ENCODE measurements around the gene WNT6.

The WNT6 gene

DNA sequence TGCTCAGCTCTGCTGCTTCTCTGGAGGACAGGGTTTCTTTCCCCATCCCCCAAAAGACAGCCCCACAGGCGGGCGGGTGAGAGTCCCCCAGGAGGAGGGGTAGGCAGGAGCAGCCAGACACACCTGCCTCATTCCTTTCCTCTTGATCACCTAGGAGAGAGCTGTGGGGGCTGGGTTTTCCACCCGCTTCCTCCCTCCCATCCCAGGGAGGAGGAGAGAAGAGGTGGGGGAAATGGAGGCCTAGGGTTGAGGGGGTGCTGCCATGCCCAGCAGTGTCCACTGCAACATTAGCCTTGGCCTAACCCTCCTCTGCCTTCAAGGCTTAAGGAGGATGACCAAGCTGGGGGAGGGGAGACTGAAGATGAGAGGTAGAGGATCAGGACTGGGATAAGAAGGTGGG lies 35.7 kb downstream of the WNT6 start:
- DNase-seq = no peak

DNA sequence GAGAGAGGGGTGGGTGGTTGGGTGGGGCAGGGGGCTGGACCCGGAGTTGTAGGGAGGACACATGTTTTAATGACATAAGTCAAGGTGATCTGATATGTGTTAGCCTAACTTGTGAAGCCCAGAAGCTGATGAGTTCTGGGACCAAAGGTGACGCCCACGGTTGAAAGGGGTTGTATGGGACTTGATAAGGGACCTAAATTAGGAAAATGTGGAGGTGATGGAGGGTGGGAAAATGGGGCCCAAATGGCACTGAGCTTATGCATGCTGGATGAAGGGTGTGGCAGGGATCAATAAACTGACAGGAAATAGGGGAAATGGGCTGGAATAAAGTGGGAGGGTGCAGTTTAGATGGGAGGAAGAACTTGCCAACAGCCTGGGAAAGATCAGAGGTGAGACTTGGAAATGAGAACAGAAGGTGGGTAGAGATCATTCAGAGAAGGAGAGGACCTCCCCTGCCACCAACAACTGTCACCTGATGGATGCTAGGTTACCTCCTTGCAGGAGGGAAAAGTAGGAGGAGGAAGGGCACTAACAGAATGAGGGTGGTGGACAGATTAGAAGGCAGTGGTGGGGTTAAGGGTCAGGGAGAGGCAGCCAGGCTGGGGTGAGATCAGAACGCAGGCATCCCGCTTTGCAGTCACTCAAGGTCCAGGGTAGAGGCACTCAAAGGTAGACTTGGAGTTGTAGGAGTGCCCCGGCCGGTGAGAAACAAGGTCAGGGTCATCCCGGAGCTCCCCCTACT lies 36.3 kb downstream of the WNT6 start:
- DNase-seq = no peak

DNA sequence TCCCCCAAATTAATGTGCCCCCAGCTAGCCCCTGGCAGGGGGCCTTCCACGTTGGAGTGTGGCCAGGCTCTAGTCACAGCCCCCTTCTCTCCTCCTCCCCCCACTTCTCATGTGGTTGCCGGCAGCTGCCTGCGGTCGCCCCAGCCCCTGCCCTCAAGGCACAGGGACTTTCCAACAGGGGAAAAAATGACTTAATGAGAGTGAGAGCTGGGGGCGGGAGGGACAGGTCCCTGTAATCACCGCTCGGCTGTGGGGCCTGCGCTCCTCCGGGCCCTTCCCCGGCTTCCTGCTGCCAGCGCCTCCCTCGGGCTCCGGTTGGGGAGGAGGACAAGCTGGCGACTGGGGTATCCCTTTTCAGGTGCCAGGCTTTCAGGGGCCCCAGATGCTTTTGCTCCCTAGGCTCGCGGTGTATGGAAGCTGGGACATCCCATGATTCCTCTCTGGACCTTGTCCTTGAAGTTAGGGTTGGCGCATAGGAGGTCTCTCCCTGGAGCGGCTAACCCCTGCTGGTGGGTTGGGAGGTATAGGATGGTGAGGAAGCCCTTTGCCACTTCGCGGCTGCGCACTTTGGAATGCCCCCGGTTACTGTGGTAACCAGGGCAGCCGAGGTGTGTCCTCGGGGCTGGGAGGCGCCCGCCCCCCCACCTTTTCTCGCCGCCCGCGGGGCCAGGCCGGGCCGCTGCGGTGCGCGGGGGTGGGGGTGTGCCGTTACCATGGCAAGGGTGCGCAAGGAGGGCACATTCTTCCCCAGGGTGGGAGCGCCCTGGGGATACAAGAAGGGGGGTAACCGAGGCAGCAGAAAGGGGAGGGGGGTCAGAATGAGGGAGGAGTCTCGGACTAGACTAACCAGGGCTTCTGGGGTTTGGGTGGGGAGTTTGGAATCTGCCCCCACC lies 37.1 kb downstream of the WNT6 start:
- peak; percentile 86 to 88 for DNase-seq

- DNase-seq = no peak
Measured at GRCh38 chr2:218897394-218898108, 37.9 kb downstream of the WNT6 start.

- DNase-seq = peak in 1 of 2 experiments; percentile 51
Measured at GRCh38 chr2:218898109-218898878, 38.7 kb downstream of the WNT6 start.

DNA sequence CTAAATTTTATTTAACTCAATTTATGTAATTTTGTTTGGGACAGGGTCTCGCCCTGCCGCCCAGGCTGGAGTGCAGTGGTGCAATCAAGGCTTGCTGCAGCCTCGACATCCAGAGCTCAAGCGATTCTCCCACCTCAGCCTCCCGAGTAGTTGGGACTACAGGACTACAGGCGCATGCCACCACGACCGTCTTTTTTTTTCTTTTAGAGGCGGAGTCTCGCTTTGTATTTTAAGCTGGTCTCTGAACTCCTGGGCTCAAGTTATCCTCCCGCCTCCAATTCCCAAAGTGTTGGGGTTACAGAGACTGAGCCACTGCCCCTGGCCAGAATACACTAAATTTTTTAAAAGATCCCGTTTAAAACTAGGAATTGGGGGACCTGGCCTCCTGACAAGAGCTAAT lies 39.5 kb downstream of the WNT6 start:
- DNase-seq = no peak

GRCh38 chr2:218902427-218902826 lies 42.8 kb downstream of the WNT6 start:
- DNase-seq = no peak

DNA sequence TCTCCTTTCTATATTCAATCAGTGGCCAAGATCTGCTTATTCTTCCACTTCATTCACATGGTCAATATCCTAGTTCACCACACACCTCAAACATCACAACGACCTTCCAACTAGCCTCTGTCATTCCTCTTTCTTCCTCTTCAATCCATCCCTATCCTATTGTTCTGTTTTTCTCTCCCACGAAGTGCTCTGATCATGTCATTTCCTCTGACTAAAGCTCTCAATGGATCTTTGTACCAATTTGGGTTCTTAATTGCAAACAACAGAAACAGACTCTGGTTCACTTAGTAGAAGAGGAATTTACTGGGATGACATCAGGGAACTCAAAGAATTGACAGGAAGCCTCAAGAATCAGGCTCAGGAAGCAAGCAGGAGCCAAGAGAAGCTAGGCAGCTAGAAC lies 44.6 kb downstream of the WNT6 start:
- no peak for DNase-seq

- peak; percentile 76 to 94 for DNase-seq
Measured at GRCh38 chr2:218908721-218909619, 49.4 kb downstream of the WNT6 start.

DNA sequence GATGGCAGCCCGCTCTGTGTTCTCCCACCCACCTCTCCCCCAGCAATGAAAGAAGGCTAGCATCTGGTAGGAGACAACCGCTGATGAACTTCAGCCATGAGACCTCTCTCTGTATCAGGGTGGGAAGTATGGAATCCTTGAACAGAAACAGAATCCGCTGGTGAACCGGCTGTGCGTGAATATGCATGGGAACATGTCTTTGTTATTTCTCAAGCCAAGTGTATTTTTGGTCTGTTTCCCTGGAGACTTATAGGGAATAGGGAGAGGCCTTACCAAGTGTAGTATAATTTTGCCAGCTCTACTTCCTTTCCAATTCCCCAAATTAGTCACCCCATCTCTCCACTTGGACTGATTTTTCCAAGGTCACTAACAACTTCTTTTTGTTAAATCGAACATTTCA lies 51.1 kb downstream of the WNT6 start:
- DNase-seq = no peak

DNA sequence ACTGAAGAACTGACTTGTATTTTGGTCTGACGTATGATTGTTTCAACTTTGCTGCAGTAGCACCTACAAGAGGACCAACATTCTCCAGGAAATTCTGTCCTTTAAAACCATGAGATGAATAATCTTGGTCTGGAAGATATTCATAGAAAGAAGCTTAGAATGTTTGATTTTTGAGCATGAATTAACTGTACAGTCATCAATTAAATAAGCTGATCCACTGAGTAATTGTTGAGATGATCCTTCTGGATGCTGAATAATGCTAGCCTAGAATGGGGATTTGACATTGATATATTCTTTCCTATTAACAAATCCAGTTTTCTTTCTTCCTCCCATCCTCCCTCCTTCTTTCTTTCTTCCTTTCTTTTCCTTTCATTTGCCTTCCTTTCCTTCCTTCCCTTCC lies 60.9 kb downstream of the WNT6 start:
- no peak for DNase-seq

Data from NCI-H524 (cell line).